GM23338 (cell line): ENCODE results near the gene SGO1. TPM values are rescaled to one million over a fixed set of nuclear protein-coding genes. Genes with fewer than 3 reads are reported as not detected.

ENCODE experiments used
- ATAC-seq: fragments of 200-7000 bp; cut with Tn5 transposase; 3 replicates; pipeline ENCODE4 v1.9.1; 2020
- DNase-seq: peaks from one replicate; pipeline ENCODE4 v3.0.0-alpha.2; 2015; ENCODE audit warnings: low spot score
- H2AFZ ChIP-seq: fragments of 200-600 bp; sonication (generic); 2 replicates; pipeline ENCODE4 v1.8.0; 2016; ENCODE audit warnings: antibody characterized with exemption, mild to moderate bottlenecking, moderate library complexity
- H3F3A ChIP-seq: fragments of 200-600 bp; sonication (generic); replicated peaks from 2 replicates; pipeline ENCODE4 v1.8.0; 2017; ENCODE audit warnings: antibody characterized with exemption, mixed run types, low read depth
- H3K27ac ChIP-seq: fragments of 200-600 bp; sonication (generic); 2 replicates; pipeline ENCODE4 v1.6.1; 2016; ENCODE audit warnings: low read depth
- H3K27me3 ChIP-seq: fragments of 200-600 bp; sonication (generic); 2 replicates; pipeline ENCODE4 v1.8.0; 2016; ENCODE audit warnings: mild to moderate bottlenecking, mixed run types, moderate library complexity; ENCODE audit not compliant: insufficient read depth
- H3K36me3 ChIP-seq: fragments of 200-600 bp; sonication (generic); 2 replicates; pipeline ENCODE4 v1.8.0; 2016; ENCODE audit warnings: mild to moderate bottlenecking; ENCODE audit not compliant: insufficient read depth
- H3K4me1 ChIP-seq: fragments of 200-600 bp; sonication (generic); 2 replicates; pipeline ENCODE4 v1.8.0; 2016; ENCODE audit warnings: mild to moderate bottlenecking, moderate library complexity; ENCODE audit not compliant: insufficient read depth
- H3K4me2 ChIP-seq: fragments of 200-600 bp; sonication (generic); 2 replicates; pipeline ENCODE4 v1.7.1; 2017; ENCODE audit warnings: mixed run types
- H3K4me3 ChIP-seq: fragments of 200-600 bp; sonication (generic); 2 replicates; pipeline ENCODE4 v1.6.1; 2016; ENCODE audit warnings: mixed run types
- H3K79me2 ChIP-seq: fragments of 200-600 bp; sonication (generic); replicated peaks from 2 replicates; pipeline ENCODE4 v1.8.0; 2017; ENCODE audit warnings: mild to moderate bottlenecking; ENCODE audit not compliant: insufficient read depth
- H3K9me2 ChIP-seq: fragments of 200-600 bp; sonication (generic); 2 replicates; pipeline ENCODE4 v1.8.0; 2017; ENCODE audit not compliant: insufficient read depth
- H4K20me1 ChIP-seq: fragments of 200-600 bp; sonication (generic); replicated peaks from 2 replicates; pipeline ENCODE4 v1.8.0; 2017; ENCODE audit warnings: mild to moderate bottlenecking; ENCODE audit not compliant: insufficient read depth
- H3K27ac Mint-ChIP-seq: 2 replicates; pipeline ENCODE4 v1.8.0; 2020; ENCODE audit warnings: inconsistent platforms, mild to moderate bottlenecking, moderate library complexity, mixed read lengths
- H3K27me3 Mint-ChIP-seq: 3 replicates; pipeline ENCODE4 v1.8.0; 2022; ENCODE audit warnings: low read depth, mild to moderate bottlenecking, moderate library complexity, mixed read lengths, inconsistent platforms; ENCODE audit not compliant: insufficient read depth, poor library complexity
- H3K36me3 Mint-ChIP-seq: 3 replicates; pipeline ENCODE4 v1.8.0; 2021; ENCODE audit warnings: low read depth, mild to moderate bottlenecking, inconsistent platforms, moderate library complexity, mixed read lengths
- H3K4me1 Mint-ChIP-seq: 3 replicates; pipeline ENCODE4 v1.8.0; 2020; ENCODE audit warnings: mild to moderate bottlenecking, inconsistent platforms, mixed read lengths
- H3K4me3 Mint-ChIP-seq: 3 replicates; pipeline ENCODE4 v1.8.0; 2021; ENCODE audit warnings: moderate library complexity, mild to moderate bottlenecking, inconsistent platforms, mixed read lengths
- H3K9me3 Mint-ChIP-seq: 3 replicates; pipeline ENCODE4 v1.8.0; 2020; ENCODE audit warnings: moderate library complexity, mild to moderate bottlenecking, inconsistent platforms, mixed read lengths
- CREB1 ChIP-seq: fragments of 250-450 bp; sonication (Bioruptor Pico); IDR thresholded peaks from 2 replicates; pipeline ENCODE4 v1.5.0; 2020; ENCODE audit warnings: low read depth, mild to moderate bottlenecking, moderate library complexity
- EZH2 ChIP-seq: fragments of 200-600 bp; sonication (generic); IDR thresholded peaks from one replicate; pipeline ENCODE4 v1.8.0; 2017; ENCODE audit warnings: antibody characterized with exemption, mild to moderate bottlenecking, low read depth; ENCODE audit not compliant: unreplicated experiment
- EZH2phosphoT487 ChIP-seq: fragments of 200-600 bp; sonication (generic); IDR thresholded peaks from one replicate; pipeline ENCODE4 v1.8.1; 2018; ENCODE audit warnings: antibody characterized with exemption; ENCODE audit not compliant: unreplicated experiment
- JUNB ChIP-seq: IDR thresholded peaks from one replicate; pipeline ENCODE4 v1.6.1; 2016; ENCODE audit warnings: antibody characterized with exemption; ENCODE audit not compliant: unreplicated experiment
- NANOG ChIP-seq: IDR thresholded peaks from 2 replicates; pipeline ENCODE4 v1.6.1; 2016; ENCODE audit warnings: antibody characterized with exemption, borderline replicate concordance
- POLR2AphosphoS5 ChIP-seq: IDR thresholded peaks from 2 replicates; pipeline ENCODE4 v1.6.1; 2016; ENCODE audit warnings: antibody characterized with exemption, low read depth
- STAT1 ChIP-seq: IDR thresholded peaks from one replicate; pipeline ENCODE4 v1.6.1; 2016; ENCODE audit warnings: antibody characterized with exemption; ENCODE audit not compliant: unreplicated experiment
- ZNF114 ChIP-seq: fragments of 250-450 bp; sonication (Bioruptor Pico); IDR thresholded peaks from 2 replicates; pipeline ENCODE4 v1.5.0; 2020; ENCODE audit warnings: mild to moderate bottlenecking, moderate library complexity
- ZNF331 ChIP-seq: fragments of 250-450 bp; sonication (Bioruptor Pico); IDR thresholded peaks from 2 replicates; pipeline ENCODE4 v1.5.0; 2020; ENCODE audit warnings: low read depth, mild to moderate bottlenecking, moderate library complexity
- ZNF462 ChIP-seq: fragments of 250-450 bp; sonication (Bioruptor Pico); IDR thresholded peaks from 2 replicates; pipeline ENCODE4 v1.5.0; 2020; ENCODE audit warnings: mild to moderate bottlenecking, moderate library complexity
- polyA plus RNA-seq: library from polyadenylated mRNA; unstranded; fragments of >200 nt; fragmentation: Nextera tagmentation; extraction: Ambion mirVana; gene quantifications from 2 replicates; pipeline ENCODE4 v1.2.1, GENCODE V29; 2016
- total RNA-seq: library from RNA; depleted of rRNA; stranded (reverse); fragments of >200 nt; shearing (Covaris generic); gene quantifications from 2 replicates; pipeline ENCODE4 v1.2.3, GENCODE V29; 2014
- TF ChIP-seq, protein P1 (sequence below): IDR thresholded peaks from one replicate; pipeline ENCODE4 v1.6.1; 2018; ENCODE audit warnings: antibody characterized with exemption; ENCODE audit not compliant: unreplicated experiment
- TF ChIP-seq, protein P2 (sequence below), 2 experiments: fragments of 200-600 bp in 1 of 2; sonication (generic) in 1 of 2; conservative IDR thresholded peaks; 2 replicates each; pipeline versions ENCODE4 v1.5.1 to v1.6.1; 2016 to 2017; ENCODE audit warnings: antibody characterized with exemption in 2 of 2, low read depth in 2 of 2, mild to moderate bottlenecking in 2 of 2, moderate library complexity in 1 of 2
- TF ChIP-seq, protein P3 (sequence below): IDR thresholded peaks from 2 replicates; pipeline ENCODE4 v1.6.1; 2016; ENCODE audit warnings: antibody characterized with exemption

SGO1 gene
- total and polyA plus RNA-seq, 2 experiments from 2014 or later: 33.0 to 128 TPM

- Mint-ChIP-seq H3K36me3 (no peaks in the 10 kb centered on the region), H3K4me3 (no peak overlapping the region), H3K4me1 (no peaks in the 10 kb centered on the region), H3K9me3 (no peaks in the 10 kb centered on the region), H3K27ac (no peak overlapping the region), H3K27me3 (no peaks in the 10 kb centered on the region)
- no peaks in the 10 kb centered on the region for H3K4me1 ChIP-seq
- no peak overlapping the region for H3K27ac ChIP-seq
- DNase-seq (no peak), ATAC-seq (no peak)
- no peak overlapping the region for H2AFZ ChIP-seq
- H3K36me3 ChIP-seq: no peaks in the 10 kb centered on the region
- H3K79me2 ChIP-seq: no peaks in the 10 kb centered on the region
- no peaks in the 10 kb centered on the region for H3F3A ChIP-seq
- no peaks in the 10 kb centered on the region; the same call in 1 of the 2 replicates for H4K20me1 ChIP-seq
- TF ChIP-seq ZNF331 (no peak), ZNF462 (CRISPR knock-in tag) (no peak), NANOG (no peak), EZH2 (no peak), EZH2phosphoT487 (no peak), POLR2AphosphoS5 (no peak), ZNF114 (CRISPR knock-in tag) (no peak), STAT1 (no peak), CREB1 (CRISPR knock-in tag) (no peak), JUNB (no peak)
- TF ChIP-seq, protein P1, sequence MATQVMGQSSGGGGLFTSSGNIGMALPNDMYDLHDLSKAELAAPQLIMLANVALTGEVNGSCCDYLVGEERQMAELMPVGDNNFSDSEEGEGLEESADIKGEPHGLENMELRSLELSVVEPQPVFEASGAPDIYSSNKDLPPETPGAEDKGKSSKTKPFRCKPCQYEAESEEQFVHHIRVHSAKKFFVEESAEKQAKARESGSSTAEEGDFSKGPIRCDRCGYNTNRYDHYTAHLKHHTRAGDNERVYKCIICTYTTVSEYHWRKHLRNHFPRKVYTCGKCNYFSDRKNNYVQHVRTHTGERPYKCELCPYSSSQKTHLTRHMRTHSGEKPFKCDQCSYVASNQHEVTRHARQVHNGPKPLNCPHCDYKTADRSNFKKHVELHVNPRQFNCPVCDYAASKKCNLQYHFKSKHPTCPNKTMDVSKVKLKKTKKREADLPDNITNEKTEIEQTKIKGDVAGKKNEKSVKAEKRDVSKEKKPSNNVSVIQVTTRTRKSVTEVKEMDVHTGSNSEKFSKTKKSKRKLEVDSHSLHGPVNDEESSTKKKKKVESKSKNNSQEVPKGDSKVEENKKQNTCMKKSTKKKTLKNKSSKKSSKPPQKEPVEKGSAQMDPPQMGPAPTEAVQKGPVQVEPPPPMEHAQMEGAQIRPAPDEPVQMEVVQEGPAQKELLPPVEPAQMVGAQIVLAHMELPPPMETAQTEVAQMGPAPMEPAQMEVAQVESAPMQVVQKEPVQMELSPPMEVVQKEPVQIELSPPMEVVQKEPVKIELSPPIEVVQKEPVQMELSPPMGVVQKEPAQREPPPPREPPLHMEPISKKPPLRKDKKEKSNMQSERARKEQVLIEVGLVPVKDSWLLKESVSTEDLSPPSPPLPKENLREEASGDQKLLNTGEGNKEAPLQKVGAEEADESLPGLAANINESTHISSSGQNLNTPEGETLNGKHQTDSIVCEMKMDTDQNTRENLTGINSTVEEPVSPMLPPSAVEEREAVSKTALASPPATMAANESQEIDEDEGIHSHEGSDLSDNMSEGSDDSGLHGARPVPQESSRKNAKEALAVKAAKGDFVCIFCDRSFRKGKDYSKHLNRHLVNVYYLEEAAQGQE: no peak
- TF ChIP-seq, protein P2, sequence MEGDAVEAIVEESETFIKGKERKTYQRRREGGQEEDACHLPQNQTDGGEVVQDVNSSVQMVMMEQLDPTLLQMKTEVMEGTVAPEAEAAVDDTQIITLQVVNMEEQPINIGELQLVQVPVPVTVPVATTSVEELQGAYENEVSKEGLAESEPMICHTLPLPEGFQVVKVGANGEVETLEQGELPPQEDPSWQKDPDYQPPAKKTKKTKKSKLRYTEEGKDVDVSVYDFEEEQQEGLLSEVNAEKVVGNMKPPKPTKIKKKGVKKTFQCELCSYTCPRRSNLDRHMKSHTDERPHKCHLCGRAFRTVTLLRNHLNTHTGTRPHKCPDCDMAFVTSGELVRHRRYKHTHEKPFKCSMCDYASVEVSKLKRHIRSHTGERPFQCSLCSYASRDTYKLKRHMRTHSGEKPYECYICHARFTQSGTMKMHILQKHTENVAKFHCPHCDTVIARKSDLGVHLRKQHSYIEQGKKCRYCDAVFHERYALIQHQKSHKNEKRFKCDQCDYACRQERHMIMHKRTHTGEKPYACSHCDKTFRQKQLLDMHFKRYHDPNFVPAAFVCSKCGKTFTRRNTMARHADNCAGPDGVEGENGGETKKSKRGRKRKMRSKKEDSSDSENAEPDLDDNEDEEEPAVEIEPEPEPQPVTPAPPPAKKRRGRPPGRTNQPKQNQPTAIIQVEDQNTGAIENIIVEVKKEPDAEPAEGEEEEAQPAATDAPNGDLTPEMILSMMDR (conservative IDR thresholded peaks at IDR 0.05; ENCODE audit: low read depth in 2 of 2): no peak
- TF ChIP-seq, protein P3, sequence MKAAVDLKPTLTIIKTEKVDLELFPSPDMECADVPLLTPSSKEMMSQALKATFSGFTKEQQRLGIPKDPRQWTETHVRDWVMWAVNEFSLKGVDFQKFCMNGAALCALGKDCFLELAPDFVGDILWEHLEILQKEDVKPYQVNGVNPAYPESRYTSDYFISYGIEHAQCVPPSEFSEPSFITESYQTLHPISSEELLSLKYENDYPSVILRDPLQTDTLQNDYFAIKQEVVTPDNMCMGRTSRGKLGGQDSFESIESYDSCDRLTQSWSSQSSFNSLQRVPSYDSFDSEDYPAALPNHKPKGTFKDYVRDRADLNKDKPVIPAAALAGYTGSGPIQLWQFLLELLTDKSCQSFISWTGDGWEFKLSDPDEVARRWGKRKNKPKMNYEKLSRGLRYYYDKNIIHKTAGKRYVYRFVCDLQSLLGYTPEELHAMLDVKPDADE: no peak
- no peaks in the 10 kb centered on the region for H3K27me3 ChIP-seq
- H3K4me3 ChIP-seq: no peak overlapping the region
- no peak overlapping the region for H3K4me2 ChIP-seq
- no peaks in the 10 kb centered on the region for H3K9me2 ChIP-seq
Observed at GRCh38 chr3:20148466-20148865, 37.5 kb downstream of the SGO1 start.
